Keratinocyte (primary cell): ENCODE data around the gene CFAP92. TPM values are rescaled to one million over a fixed set of nuclear protein-coding genes. Genes with fewer than 3 reads are reported as not detected.
"Not testable (repeated sequence)": the region's sequence is repeated elsewhere in the genome, so short reads cannot be mapped to it uniquely, and the experiment has no call there.

Experiments used
- DNase-seq: peaks from one replicate; pipeline ENCODE4 v3.0.0-alpha.2; 2011; ENCODE audit warnings: low read depth, missing footprints, low spot score
- FAIRE-seq: peaks from 2 replicates; lab custom pipeline; 2011; peaks lifted over from hg19 to GRCh38; lab: Jason Lieb, UNC
- H2AFZ ChIP-seq: 2 replicates; pipeline ENCODE4 v1.6.0; 2012; ENCODE audit warnings: low read length, control low read depth, inconsistent platforms; ENCODE audit not compliant: control insufficient read depth
- H3K27ac ChIP-seq: 2 replicates; pipeline ENCODE4 v1.5.1; 2011; ENCODE audit warnings: low read length; ENCODE audit not compliant: control insufficient read depth, insufficient read depth
- H3K27me3 ChIP-seq: 3 replicates; pipeline ENCODE4 v1.6.0; 2011; ENCODE audit warnings: low read length; ENCODE audit not compliant: control insufficient read depth, insufficient read depth; ENCODE audit errors: extremely low read depth
- H3K36me3 ChIP-seq, 2 experiments: 2 replicates in 1 of 2; 3 replicates in 1 of 2; pipeline ENCODE4 v1.5.1; 2011; ENCODE audit warnings: low read length in 2 of 2, mild to moderate bottlenecking in 1 of 2; ENCODE audit not compliant: control insufficient read depth in 2 of 2, insufficient read depth in 2 of 2; ENCODE audit errors: extremely low read depth in 1 of 2
- H3K4me1 ChIP-seq: 3 replicates; pipeline ENCODE4 v1.5.1; 2011; ENCODE audit warnings: low read length; ENCODE audit not compliant: control insufficient read depth, insufficient read depth; ENCODE audit errors: extremely low read depth
- H3K4me2 ChIP-seq: 3 replicates; pipeline ENCODE4 v1.6.0; 2011; ENCODE audit warnings: low read depth, low read length; ENCODE audit not compliant: control insufficient read depth, insufficient read depth; ENCODE audit errors: extremely low read depth
- H3K4me3 ChIP-seq, 3 experiments: fragments of 200-600 bp in 1 of 3; sonication (generic) in 1 of 3; 2 replicates in 2 of 3; 3 replicates in 1 of 3; pipeline ENCODE4 v1.5.1; 2011 to 2016; ENCODE audit warnings: low read length in 3 of 3, mild to moderate bottlenecking in 3 of 3, control low read depth in 2 of 3, inconsistent platforms in 1 of 3, low read depth in 1 of 3, mixed read lengths in 1 of 3, mixed run types in 1 of 3, moderate library complexity in 1 of 3; ENCODE audit not compliant: control insufficient read depth in 2 of 3, insufficient read depth in 2 of 3; ENCODE audit errors: extremely low read depth in 1 of 3
- H3K79me2 ChIP-seq: 2 replicates; pipeline ENCODE4 v1.6.0; 2012; ENCODE audit warnings: low read length; ENCODE audit not compliant: control insufficient read depth, insufficient read depth
- H3K9ac ChIP-seq: 3 replicates; pipeline ENCODE4 v1.6.0; 2011; ENCODE audit warnings: low read length; ENCODE audit not compliant: control insufficient read depth, insufficient read depth; ENCODE audit errors: extremely low read depth
- H3K9me1 ChIP-seq: 3 replicates; pipeline ENCODE4 v1.6.0; 2011; ENCODE audit warnings: low read length; ENCODE audit not compliant: control insufficient read depth, insufficient read depth; ENCODE audit errors: extremely low read depth
- H3K9me3 ChIP-seq: 2 replicates; pipeline ENCODE4 v1.5.1; 2012; ENCODE audit warnings: low read depth, low read length; ENCODE audit not compliant: control insufficient read depth
- H4K20me1 ChIP-seq: 3 replicates; pipeline ENCODE4 v1.6.0; 2011; ENCODE audit warnings: low read length; ENCODE audit not compliant: control insufficient read depth, insufficient read depth; ENCODE audit errors: extremely low read depth
- CTCF ChIP-seq, 3 experiments: IDR thresholded peaks in 1 of 3; conservative IDR thresholded peaks in 1 of 3; optimal IDR thresholded peaks in 1 of 3; 2 replicates in 2 of 3; 3 replicates in 1 of 3; pipeline versions ENCODE3 to v1.5.1; 2011; ENCODE audit warnings: low read length in 3 of 3, mild to moderate bottlenecking in 3 of 3, moderate library complexity in 2 of 3, control low read depth in 1 of 3, inconsistent platforms in 1 of 3; ENCODE audit not compliant: insufficient read depth in 2 of 3; ENCODE audit errors: extremely low read depth in 1 of 3
- EZH2 ChIP-seq: IDR thresholded peaks from one replicate; pipeline ENCODE4 v1.6.1; 2012; ENCODE audit warnings: inconsistent platforms, mild to moderate bottlenecking, low read length, moderate library complexity
- dilution Hi-C: fragments of 300-500 bp; cut with MboI; formaldehyde crosslinking; loops from one replicate; pipeline ENCODE4 v1.7.0; 2020; ENCODE audit warnings: low sequenced_read_pairs; ENCODE audit not compliant: extremely low pct_ligation_motif_present
- polyA plus RNA-seq, 5 experiments: library from polyadenylated mRNA; depleted of rRNA in 3 of 5; stranded (reverse) in 3 of 5; stranded (forward) in 1 of 5; unstranded in 1 of 5; fragments of >200 nt; gene quantifications; 1 replicate in 1 of 5; 2 replicates in 3 of 5; 3 replicates in 1 of 5; pipeline versions ENCODE4 v1.2.1 to v1.2.3, GENCODE V29; 2011 to 2012; ENCODE audit warnings: missing spikeins in 2 of 5, low read depth in 1 of 5, low replicate concordance in 1 of 5

CFAP92 gene
- polyA plus RNA-seq, 1 donor (not counting 4 experiments of a cell fraction or from before 2014, with no cell fraction given): 0.26 TPM

- Histone ChIP-seq H3K9me3 (no peaks in the 10 kb centered on the region), H3K36me3 (no peaks in the 10 kb centered on the region), H3K4me2 (no peak overlapping the region), H4K20me1 (peaks cover 2% of the 10 kb centered on the region), H3K27ac (no peak overlapping the region), H3K9me1 (no peaks in the 10 kb centered on the region), H3K79me2 (no peaks in the 10 kb centered on the region), H3K4me1 (peaks cover 8% of the 10 kb centered on the region), H2AFZ (no peak overlapping the region), H3K27me3 (no peaks in the 10 kb centered on the region), H3K4me3 (no peak overlapping the region), H3K9ac (no peak overlapping the region)
- DNase-seq: peak; percentile 94
- no peak for FAIRE-seq
- TF ChIP-seq EZH2 (no peak), CTCF (optimal IDR thresholded peaks at IDR 0.05 in 1 of 3, IDR thresholded peaks at IDR 0.05 in 1 of 3, conservative IDR thresholded peaks at IDR 0.05 in 1 of 3; ENCODE audit: extremely low read depth in 1 of 3, insufficient read depth in 2 of 3, low read length in 3 of 3) (no peak)
- dilution Hi-C loops: no loop called here
Observed at GRCh38 chr3:128867200-128868125, 126.4 kb downstream of the CFAP92 start.

GRCh38 chr3:128864849-128865804, 128.7 kb downstream of the CFAP92 start:
- H3K27me3 ChIP-seq, H3K27ac ChIP-seq, H2AFZ ChIP-seq, H3K79me2 ChIP-seq, DNase-seq, H3K9me3 ChIP-seq, dilution Hi-C loops, H3K4me3 ChIP-seq, H3K4me2 ChIP-seq, H4K20me1 ChIP-seq, H3K36me3 ChIP-seq, H3K9me1 ChIP-seq, H3K9ac ChIP-seq, H3K4me1 ChIP-seq: not testable (repeated sequence)
- peak; percentile 51 for FAIRE-seq
